ENCODE data around the gene GPR55.

DNA sequence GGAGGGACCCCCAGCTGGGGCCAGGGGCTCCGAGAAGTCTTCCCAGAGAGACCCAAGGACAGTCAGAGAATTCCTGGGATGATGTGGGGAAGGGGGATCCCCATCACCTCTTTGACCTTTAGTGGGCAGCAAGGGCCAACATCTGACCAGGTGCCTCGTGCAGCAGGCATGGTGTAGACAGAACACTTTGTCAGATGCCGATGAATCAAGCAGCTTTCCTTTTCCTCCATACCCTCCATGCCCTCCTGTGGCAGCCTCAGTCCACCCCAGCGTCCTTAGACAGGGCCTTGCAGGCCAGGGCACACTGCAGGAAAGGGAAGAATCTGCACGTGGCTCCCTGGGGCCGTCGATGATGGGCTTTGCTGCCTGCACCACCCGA is 26.3 kb downstream of the GPR55 start:
- TF ChIP-seq, protein P1, sequence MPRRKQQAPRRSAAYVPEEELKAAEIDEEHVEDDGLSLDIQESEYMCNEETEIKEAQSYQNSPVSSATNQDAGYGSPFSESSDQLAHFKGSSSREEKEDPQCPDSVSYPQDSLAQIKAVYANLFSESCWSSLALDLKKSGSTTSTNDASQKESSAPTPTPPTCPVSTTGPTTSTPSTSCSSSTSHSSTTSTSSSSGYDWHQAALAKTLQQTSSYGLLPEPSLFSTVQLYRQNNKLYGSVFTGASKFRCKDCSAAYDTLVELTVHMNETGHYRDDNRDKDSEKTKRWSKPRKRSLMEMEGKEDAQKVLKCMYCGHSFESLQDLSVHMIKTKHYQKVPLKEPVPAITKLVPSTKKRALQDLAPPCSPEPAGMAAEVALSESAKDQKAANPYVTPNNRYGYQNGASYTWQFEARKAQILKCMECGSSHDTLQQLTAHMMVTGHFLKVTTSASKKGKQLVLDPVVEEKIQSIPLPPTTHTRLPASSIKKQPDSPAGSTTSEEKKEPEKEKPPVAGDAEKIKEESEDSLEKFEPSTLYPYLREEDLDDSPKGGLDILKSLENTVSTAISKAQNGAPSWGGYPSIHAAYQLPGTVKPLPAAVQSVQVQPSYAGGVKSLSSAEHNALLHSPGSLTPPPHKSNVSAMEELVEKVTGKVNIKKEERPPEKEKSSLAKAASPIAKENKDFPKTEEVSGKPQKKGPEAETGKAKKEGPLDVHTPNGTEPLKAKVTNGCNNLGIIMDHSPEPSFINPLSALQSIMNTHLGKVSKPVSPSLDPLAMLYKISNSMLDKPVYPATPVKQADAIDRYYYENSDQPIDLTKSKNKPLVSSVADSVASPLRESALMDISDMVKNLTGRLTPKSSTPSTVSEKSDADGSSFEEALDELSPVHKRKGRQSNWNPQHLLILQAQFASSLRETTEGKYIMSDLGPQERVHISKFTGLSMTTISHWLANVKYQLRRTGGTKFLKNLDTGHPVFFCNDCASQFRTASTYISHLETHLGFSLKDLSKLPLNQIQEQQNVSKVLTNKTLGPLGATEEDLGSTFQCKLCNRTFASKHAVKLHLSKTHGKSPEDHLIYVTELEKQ (tag by site-specific recombination; IDR thresholded peaks at IDR 0.05; ENCODE audit: borderline replicate concordance) = no peak
- TF ChIP-seq, protein P2, sequence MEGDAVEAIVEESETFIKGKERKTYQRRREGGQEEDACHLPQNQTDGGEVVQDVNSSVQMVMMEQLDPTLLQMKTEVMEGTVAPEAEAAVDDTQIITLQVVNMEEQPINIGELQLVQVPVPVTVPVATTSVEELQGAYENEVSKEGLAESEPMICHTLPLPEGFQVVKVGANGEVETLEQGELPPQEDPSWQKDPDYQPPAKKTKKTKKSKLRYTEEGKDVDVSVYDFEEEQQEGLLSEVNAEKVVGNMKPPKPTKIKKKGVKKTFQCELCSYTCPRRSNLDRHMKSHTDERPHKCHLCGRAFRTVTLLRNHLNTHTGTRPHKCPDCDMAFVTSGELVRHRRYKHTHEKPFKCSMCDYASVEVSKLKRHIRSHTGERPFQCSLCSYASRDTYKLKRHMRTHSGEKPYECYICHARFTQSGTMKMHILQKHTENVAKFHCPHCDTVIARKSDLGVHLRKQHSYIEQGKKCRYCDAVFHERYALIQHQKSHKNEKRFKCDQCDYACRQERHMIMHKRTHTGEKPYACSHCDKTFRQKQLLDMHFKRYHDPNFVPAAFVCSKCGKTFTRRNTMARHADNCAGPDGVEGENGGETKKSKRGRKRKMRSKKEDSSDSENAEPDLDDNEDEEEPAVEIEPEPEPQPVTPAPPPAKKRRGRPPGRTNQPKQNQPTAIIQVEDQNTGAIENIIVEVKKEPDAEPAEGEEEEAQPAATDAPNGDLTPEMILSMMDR (tag by site-specific recombination; IDR thresholded peaks at IDR 0.05) = no peak
- TF ChIP-seq ZNF239 (tag by site-specific recombination; IDR thresholded peaks at IDR 0.05) (no peak), ZFP41 (tag by site-specific recombination; IDR thresholded peaks at IDR 0.05; ENCODE audit: borderline replicate concordance) (no peak), ZNF37A (tag by site-specific recombination; IDR thresholded peaks at IDR 0.05) (no peak), TCF7L2 (IDR thresholded peaks at IDR 0.05; ENCODE audit: borderline replicate concordance, low read depth, low read length) (no peak)
